ENCODE results near the gene GMCL2. TPM values are rescaled to one million over a fixed set of nuclear protein-coding genes. Genes with fewer than 3 reads are reported as not detected.

GMCL2 gene
- total RNA-seq, 1 donor from 2014 or later: not detected

- H3K4me3 ChIP-seq: no peak overlapping the region
- TF ChIP-seq, protein P1, sequence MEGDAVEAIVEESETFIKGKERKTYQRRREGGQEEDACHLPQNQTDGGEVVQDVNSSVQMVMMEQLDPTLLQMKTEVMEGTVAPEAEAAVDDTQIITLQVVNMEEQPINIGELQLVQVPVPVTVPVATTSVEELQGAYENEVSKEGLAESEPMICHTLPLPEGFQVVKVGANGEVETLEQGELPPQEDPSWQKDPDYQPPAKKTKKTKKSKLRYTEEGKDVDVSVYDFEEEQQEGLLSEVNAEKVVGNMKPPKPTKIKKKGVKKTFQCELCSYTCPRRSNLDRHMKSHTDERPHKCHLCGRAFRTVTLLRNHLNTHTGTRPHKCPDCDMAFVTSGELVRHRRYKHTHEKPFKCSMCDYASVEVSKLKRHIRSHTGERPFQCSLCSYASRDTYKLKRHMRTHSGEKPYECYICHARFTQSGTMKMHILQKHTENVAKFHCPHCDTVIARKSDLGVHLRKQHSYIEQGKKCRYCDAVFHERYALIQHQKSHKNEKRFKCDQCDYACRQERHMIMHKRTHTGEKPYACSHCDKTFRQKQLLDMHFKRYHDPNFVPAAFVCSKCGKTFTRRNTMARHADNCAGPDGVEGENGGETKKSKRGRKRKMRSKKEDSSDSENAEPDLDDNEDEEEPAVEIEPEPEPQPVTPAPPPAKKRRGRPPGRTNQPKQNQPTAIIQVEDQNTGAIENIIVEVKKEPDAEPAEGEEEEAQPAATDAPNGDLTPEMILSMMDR (IDR thresholded peaks at IDR 0.05): no peak
- ATAC-seq: no peak
- peaks cover 28% of the 10 kb centered on the region for H3K4me1 ChIP-seq
- H3K9me3 ChIP-seq: no peaks in the 10 kb centered on the region
- intact Hi-C loops (cut with DNase I): no loop called here
- H3K27ac ChIP-seq: no peak overlapping the region
- peaks cover 68% of the 10 kb centered on the region for H3K36me3 ChIP-seq
- no peaks in the 10 kb centered on the region for H3K27me3 ChIP-seq (ENCODE audit: low read depth)
- DNase-seq: no peak
These were observed 20.7 kb upstream of the GMCL2 start for GRCh38 chr5:178207917-178208280.

GRCh38 chr5:178207183-178207916 lies 20.2 kb upstream of the GMCL2 start:
- intact Hi-C loops (cut with DNase I): no loop called here
- Histone ChIP-seq H3K27me3 (ENCODE audit: low read depth) (no peaks in the 10 kb centered on the region), H3K4me1 (peaks cover 28% of the 10 kb centered on the region), H3K36me3 (peaks cover 63% of the 10 kb centered on the region), H3K4me3 (no peak overlapping the region), H3K9me3 (no peaks in the 10 kb centered on the region), H3K27ac (no peak overlapping the region)
- ATAC-seq (peak in 1 of 2 donors; percentile 29), DNase-seq (no peak)
- TF ChIP-seq, protein P1 (IDR thresholded peaks at IDR 0.05): no peak

DNA sequence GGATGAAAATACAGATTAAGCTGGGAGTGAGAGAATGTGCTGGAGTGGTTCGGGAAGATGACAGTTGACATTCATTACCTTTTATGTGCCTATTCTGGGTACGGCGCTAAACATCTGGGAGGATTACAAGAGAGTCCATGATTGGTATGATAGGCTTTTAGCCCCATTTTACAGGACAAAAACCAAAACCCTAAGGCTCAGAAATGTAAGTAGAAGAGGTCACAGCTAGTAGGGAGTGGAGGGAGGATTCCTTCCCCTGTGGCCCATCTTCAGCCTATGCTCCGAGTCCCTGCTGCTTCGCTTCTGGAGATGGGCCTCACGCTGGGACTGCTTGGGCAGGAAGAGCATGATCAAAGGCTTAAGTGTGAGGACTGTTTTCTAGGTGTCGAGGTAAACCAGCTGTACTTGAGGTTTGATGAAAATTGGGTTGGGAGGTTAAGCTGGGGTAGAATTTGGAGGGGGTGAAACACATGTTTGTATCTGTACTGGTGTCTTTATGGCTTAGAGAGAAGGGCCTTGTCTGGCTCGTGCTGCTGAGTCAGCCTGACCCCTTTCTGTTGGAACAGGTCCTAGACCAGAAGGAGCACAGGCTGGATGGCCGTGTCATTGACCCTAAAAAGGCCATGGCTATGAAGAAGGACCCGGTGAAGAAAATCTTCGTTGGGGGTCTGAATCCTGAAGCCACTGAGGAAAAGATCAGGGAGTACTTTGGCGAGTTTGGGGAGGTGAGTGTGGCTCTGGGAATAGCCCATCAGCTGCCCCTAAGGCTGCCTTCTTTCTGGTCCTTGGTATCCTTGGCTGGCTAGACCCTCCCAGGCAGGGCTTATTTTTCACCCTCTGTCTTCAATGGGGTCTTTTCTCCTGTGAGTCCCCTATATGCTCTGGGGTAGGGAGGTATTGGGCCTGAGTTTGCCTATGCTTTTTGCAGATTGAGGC lies 19.3 kb upstream of the GMCL2 start:
- H3K27ac ChIP-seq: no peak overlapping the region
- intact Hi-C loops (cut with DNase I): no loop called here
- H3K27me3 ChIP-seq (ENCODE audit: low read depth): no peaks in the 10 kb centered on the region
- peak overlapping the region; percentile 84 for H3K4me3 ChIP-seq
- peaks cover 54% of the 10 kb centered on the region for H3K36me3 ChIP-seq
- DNase-seq (no peak), ATAC-seq (no peak)
- H3K4me1 ChIP-seq: peaks cover 28% of the 10 kb centered on the region
- TF ChIP-seq, protein P1 (IDR thresholded peaks at IDR 0.05): no peak
- no peaks in the 10 kb centered on the region for H3K9me3 ChIP-seq

- H3K27me3 ChIP-seq (ENCODE audit: low read depth): no peaks in the 10 kb centered on the region
- H3K4me1 ChIP-seq: peaks cover 28% of the 10 kb centered on the region
- no peak for DNase-seq
- TF ChIP-seq, protein P1 (IDR thresholded peaks at IDR 0.05): no peak
- H3K4me3 ChIP-seq: peak overlapping the region; percentile 84
- no peak for ATAC-seq
- peaks cover 46% of the 10 kb centered on the region for H3K36me3 ChIP-seq
- H3K27ac ChIP-seq: peak overlapping the region; percentile 93
- intact Hi-C loops (cut with DNase I): no loop called here
- no peaks in the 10 kb centered on the region for H3K9me3 ChIP-seq
These were observed 18.5 kb upstream of the GMCL2 start for GRCh38 chr5:178205749-178206047.

DNA sequence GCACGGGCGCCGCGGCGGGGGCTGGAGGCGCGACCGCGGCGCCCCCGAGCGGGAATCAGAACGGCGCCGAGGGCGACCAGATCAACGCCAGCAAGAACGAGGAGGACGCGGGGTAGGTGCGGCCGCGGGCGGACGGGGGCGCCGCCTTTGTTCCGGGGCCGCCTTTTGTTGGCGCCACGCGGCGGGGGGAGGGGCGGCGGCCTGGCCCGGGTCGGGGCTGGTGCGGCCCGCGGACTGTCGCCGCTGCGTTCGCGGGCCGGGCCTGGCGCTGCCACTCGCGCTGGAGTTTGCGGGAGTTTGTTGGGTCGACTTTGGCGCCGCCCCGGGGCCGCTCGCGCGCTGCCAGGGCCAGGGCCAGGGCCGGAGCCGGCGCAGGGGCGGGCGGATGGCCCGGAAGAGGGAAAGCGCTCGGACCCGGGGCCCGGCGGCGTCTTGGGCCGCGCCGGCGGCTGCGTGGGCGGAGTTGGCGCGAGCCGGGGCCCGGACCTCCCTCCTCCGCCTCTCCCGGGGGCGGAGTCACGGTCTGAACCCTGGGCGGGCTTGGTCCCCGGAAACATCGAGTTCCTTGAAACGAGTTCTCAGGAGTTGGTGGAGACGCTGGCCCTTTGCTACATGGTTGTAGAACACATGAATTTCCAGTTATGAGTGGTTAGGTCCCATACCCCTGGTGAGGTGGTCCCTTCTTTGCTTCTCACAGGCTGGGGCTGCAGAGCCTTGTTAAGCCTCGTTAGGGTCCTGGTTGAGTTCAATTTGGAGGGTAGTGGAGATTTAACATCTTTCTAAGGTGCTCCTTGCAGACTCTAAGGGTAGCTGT lies 18.0 kb upstream of the GMCL2 start:
- peak; percentile 79 to 84 for ATAC-seq
- TF ChIP-seq, protein P1 (IDR thresholded peaks at IDR 0.05): no peak
- H3K4me1 ChIP-seq: peaks cover 28% of the 10 kb centered on the region

More for the DNA sequence above, 18.0 kb upstream of the GMCL2 start:
- peaks cover 41% of the 10 kb centered on the region for H3K36me3 ChIP-seq
- DNase-seq: peak; percentile 88
- intact Hi-C loops (cut with DNase I): no loop called here
- peak overlapping the region; percentile 93 for H3K27ac ChIP-seq
- H3K27me3 ChIP-seq (ENCODE audit: low read depth): no peaks in the 10 kb centered on the region
- no peaks in the 10 kb centered on the region for H3K9me3 ChIP-seq
- H3K4me3 ChIP-seq: peak overlapping the region; percentile 84
